ENCODE results near the gene RANBP3.

The RANBP3 gene

DNA sequence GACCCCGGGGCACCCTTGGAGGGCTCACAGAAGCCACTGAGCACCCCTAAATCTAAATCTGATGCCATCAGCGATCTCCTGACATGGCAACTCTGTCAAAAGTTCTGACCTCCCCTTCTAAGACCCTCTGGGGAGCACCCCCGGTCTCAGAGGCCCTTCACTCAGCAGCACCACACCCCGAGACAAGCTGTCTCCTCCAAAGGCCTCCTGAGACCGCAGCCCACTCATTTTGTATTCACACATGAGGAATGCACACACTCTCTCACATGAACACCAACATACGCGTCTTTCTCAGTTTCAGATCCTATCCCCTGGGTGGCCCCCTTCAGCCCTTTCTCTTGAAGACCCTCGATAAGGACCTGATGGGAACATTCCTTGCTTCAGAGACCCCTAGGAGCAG lies 77.0 kb downstream of the RANBP3 start (continued):
- TF ChIP-seq, protein P1, sequence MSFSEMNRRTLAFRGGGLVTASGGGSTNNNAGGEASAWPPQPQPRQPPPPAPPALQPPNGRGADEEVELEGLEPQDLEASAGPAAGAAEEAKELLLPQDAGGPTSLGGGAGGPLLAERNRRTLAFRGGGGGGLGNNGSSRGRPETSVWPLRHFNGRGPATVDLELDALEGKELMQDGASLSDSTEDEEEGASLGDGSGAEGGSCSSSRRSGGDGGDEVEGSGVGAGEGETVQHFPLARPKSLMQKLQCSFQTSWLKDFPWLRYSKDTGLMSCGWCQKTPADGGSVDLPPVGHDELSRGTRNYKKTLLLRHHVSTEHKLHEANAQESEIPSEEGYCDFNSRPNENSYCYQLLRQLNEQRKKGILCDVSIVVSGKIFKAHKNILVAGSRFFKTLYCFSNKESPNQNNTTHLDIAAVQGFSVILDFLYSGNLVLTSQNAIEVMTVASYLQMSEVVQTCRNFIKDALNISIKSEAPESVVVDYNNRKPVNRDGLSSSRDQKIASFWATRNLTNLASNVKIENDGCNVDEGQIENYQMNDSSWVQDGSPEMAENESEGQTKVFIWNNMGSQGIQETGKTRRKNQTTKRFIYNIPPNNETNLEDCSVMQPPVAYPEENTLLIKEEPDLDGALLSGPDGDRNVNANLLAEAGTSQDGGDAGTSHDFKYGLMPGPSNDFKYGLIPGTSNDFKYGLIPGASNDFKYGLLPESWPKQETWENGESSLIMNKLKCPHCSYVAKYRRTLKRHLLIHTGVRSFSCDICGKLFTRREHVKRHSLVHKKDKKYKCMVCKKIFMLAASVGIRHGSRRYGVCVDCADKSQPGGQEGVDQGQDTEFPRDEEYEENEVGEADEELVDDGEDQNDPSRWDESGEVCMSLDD (tag by site-specific recombination; IDR thresholded peaks at IDR 0.05): no peak
- TF ChIP-seq MYNN (tag by site-specific recombination; IDR thresholded peaks at IDR 0.05; ENCODE audit: borderline replicate concordance): no peak
- no peak for TF ChIP-seq SP3 (tag by site-specific recombination; IDR thresholded peaks at IDR 0.05)
- no peak for TF ChIP-seq ZNF555 (tag by site-specific recombination; conservative IDR thresholded peaks at IDR 0.05)
- TF ChIP-seq ZBTB20 (tag by site-specific recombination; IDR thresholded peaks at IDR 0.05): no peak

DNA sequence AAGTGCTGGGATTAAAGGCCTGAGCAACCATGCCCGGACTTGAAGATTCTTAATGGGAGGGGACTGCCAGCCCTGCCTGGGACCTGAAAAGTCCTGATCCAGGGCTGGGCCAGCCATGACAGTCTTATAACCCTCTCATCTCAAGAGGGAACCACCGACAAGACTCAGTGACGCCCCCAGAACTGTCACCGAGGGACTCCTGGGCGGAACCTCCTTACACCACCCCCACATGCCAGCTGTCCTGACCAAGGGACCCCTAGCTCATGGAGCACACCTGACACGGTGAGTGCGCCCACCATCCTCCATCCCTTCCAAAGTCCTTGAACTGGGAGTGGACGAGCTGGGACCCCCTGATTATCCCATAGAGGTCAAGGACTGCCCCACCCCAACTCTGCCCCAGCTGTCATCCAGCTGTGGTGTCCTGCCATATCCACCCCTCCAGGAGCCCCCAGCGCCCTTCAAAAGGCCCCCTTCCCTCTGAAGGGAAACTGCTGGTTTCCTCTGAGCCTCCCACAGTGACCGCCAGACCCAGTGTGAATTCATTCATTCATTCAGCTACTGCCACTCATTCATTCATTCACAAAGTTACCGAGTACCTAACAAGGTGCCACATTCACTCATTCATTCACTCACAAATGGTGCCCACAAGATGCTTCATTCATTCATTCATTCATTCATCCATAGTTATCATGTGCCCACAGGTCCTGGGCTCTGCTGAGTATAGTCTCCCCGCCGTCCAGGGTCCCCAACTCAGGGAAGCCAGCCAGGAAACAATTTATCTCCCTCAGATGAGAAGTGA lies 78.0 kb downstream of the RANBP3 start:
- TF ChIP-seq ZNF24 (tag by site-specific recombination; IDR thresholded peaks at IDR 0.05) (peak; percentile 91), ZNF707 (tag by site-specific recombination; IDR thresholded peaks at IDR 0.05) (no peak)
- Histone ChIP-seq H3K9me3 (ENCODE audit: control insufficient read depth, insufficient read depth, low read depth, low read length) (no peaks in the 10 kb centered on the region), H3K27ac (ENCODE audit: extremely low read depth, low read depth, low read length) (no peak overlapping the region), H3K4me3 (ENCODE audit: low read depth, low read length) (no peak overlapping the region), H3K4me1 (ENCODE audit: control insufficient read depth, insufficient read depth, low read length) (no peaks in the 10 kb centered on the region), H3K36me3 (ENCODE audit: control insufficient read depth in 2 of 2, insufficient read depth in 1 of 2, low read length in 2 of 2) (peaks cover 4 to 40% of the 10 kb centered on the region in 2 experiments; a peak in 2 of 3 replicates)
- ChIA-PET POLR2A (interaction anchor here (0.6 kb wide), 1 partner anchor 87 kb away, joined by 6 read pairs; no protein-coding TSS in a partner anchor), CTCF (interaction anchor here (0.7 to 6.5 kb wide), 2 partner anchors 96 to 106 kb away, joined by 3 to 56 read pairs; partner anchors contain the start of gene NRTN)

DNA sequence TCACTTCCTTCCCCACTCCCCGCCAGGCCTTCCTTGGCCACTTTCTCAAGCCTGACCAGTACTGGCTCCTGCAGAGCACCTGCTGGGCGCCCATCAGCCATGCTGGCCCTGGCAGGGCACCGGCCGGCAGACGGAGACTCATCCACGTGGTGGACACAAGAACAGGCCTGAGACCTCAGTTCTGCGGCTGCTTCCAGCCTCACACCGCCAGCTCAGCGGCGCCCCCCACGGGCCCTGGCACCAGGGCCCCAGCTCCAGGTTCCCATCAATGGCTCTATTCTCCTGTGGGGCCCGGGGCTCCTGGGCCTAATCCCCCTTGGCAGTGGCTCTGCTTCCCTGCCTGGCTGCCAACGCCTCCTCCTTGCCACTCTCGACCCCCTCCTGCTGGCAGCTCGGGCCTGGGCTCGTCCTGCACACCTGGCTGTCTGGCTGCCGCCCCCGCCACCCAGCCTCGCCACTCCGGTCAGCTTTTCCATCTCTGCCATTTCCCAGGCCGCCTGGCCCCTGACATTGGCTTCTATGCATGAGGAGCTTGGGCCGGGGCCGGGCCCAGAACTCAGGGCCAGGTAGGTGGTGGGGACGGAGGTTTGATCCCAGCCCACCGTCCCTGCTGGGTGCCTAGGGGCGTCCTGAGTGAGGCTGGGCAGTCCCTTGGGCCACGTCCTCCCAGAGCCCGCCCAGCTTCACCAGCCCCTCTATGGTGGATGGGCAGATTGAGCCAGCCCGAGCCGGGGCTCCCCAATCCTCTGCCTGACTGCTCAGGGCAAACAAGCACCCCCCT lies 80.6 kb downstream of the RANBP3 start:
- Histone ChIP-seq H3K4me3 (ENCODE audit: low read depth, low read length) (no peak overlapping the region), H3K36me3 (ENCODE audit: control insufficient read depth in 2 of 2, insufficient read depth in 1 of 2, low read length in 2 of 2) (peaks cover 4 to 47% of the 10 kb centered on the region in 2 experiments; a peak in 2 of 3 replicates), H3K4me1 (ENCODE audit: control insufficient read depth, insufficient read depth, low read length) (no peaks in the 10 kb centered on the region), H3K9me3 (ENCODE audit: control insufficient read depth, insufficient read depth, low read depth, low read length) (no peaks in the 10 kb centered on the region), H3K27ac (ENCODE audit: extremely low read depth, low read depth, low read length) (no peak overlapping the region)
- ChIA-PET CTCF (interaction anchor here (0.5 to 1.5 kb wide), 5 partner anchors 16 to 481 kb away, joined by 3 to 14 read pairs (median 3); no protein-coding TSS in a partner anchor), POLR2A (interaction anchor here (1.4 kb wide), 1 partner anchor 107 kb away, joined by 4 read pairs; the partner anchor contains the start of gene DUS3L)
- TF ChIP-seq ZIC2 (tag by site-specific recombination; IDR thresholded peaks at IDR 0.05): peak; percentile 37; the same call in 1 of the 2 replicates
- no peak for TF ChIP-seq BCL11B (tag by site-specific recombination; IDR thresholded peaks at IDR 0.05; ENCODE audit: low read depth)
- TF ChIP-seq, protein P2, sequence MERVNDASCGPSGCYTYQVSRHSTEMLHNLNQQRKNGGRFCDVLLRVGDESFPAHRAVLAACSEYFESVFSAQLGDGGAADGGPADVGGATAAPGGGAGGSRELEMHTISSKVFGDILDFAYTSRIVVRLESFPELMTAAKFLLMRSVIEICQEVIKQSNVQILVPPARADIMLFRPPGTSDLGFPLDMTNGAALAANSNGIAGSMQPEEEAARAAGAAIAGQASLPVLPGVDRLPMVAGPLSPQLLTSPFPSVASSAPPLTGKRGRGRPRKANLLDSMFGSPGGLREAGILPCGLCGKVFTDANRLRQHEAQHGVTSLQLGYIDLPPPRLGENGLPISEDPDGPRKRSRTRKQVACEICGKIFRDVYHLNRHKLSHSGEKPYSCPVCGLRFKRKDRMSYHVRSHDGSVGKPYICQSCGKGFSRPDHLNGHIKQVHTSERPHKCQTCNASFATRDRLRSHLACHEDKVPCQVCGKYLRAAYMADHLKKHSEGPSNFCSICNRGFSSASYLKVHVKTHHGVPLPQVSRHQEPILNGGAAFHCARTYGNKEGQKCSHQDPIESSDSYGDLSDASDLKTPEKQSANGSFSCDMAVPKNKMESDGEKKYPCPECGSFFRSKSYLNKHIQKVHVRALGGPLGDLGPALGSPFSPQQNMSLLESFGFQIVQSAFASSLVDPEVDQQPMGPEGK (tag by site-specific recombination; IDR thresholded peaks at IDR 0.05): 0 out of 2 replicates have a peak, but pooled peaks have one; percentile 14
- TF ChIP-seq, protein P3, sequence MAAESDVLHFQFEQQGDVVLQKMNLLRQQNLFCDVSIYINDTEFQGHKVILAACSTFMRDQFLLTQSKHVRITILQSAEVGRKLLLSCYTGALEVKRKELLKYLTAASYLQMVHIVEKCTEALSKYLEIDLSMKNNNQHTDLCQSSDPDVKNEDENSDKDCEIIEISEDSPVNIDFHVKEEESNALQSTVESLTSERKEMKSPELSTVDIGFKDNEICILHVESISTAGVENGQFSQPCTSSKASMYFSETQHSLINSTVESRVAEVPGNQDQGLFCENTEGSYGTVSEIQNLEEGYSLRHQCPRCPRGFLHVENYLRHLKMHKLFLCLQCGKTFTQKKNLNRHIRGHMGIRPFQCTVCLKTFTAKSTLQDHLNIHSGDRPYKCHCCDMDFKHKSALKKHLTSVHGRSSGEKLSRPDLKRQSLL (tag by site-specific recombination; IDR thresholded peaks at IDR 0.05): peak; percentile 79
